A673 (cell line): ENCODE measurements around the gene BCL6. TPM values are rescaled to one million over a fixed set of nuclear protein-coding genes. Genes with fewer than 3 reads are reported as not detected.

Experiments
- BruUV-seq: library from RNA; stranded (reverse); fragments of 400-500 nt; replicated peaks from 2 replicates; lab custom pipeline; 2021; lab: Mats Ljungman, UMichigan
- CTCF ChIA-PET: fragments of 300-600 bp; sonication (Branson Sonifier 250); formaldehyde crosslinking; loops from one replicate; lab custom pipeline; 2022; ENCODE audit warnings: antibody characterized with exemption; lab: Charles Lee
- POLR2A ChIA-PET: fragments of 300-600 bp; sonication (Branson Sonifier 250); formaldehyde crosslinking; loops from one replicate; lab custom pipeline; 2022; ENCODE audit warnings: antibody characterized with exemption; ENCODE audit not compliant: low non-redundant PET; lab: Charles Lee
- DNase-seq: peaks from one replicate; pipeline ENCODE4 v3.0.0-alpha.2; 2015; ENCODE audit warnings: low spot score
- H3K27ac ChIP-seq: fragments of 200-600 bp; sonication (generic); 2 replicates; pipeline ENCODE4 v1.5.1; 2016; ENCODE audit warnings: mixed run types, low read depth, mild to moderate bottlenecking, mixed read lengths, antibody characterized with exemption, low read length; ENCODE audit not compliant: poor library complexity, severe bottlenecking
- H3K27me3 ChIP-seq: fragments of 200-600 bp; sonication (generic); replicated peaks from 2 replicates; pipeline ENCODE4 v1.6.1; 2017; ENCODE audit warnings: mixed run types, low read depth, mild to moderate bottlenecking, mixed read lengths, antibody characterized with exemption, low read length; ENCODE audit not compliant: insufficient read depth, poor library complexity
- H3K36me3 ChIP-seq: fragments of 200-600 bp; sonication (generic); 2 replicates; pipeline ENCODE4 v1.6.1; 2016; ENCODE audit warnings: mixed run types, mild to moderate bottlenecking, mixed read lengths, antibody characterized with exemption, low read length; ENCODE audit not compliant: insufficient read depth, poor library complexity, severe bottlenecking
- H3K4me1 ChIP-seq: fragments of 200-600 bp; sonication (generic); 2 replicates; pipeline ENCODE4 v1.6.1; 2017; ENCODE audit warnings: mixed run types, mild to moderate bottlenecking, mixed read lengths, antibody characterized with exemption, low read length; ENCODE audit not compliant: insufficient read depth, poor library complexity, severe bottlenecking
- H3K4me3 ChIP-seq: fragments of 200-600 bp; sonication (generic); 2 replicates; pipeline ENCODE4 v1.5.1; 2016; ENCODE audit warnings: low read depth, mixed run types, mild to moderate bottlenecking, mixed read lengths, low read length; ENCODE audit not compliant: poor library complexity, severe bottlenecking
- H3K9me3 ChIP-seq: fragments of 200-600 bp; sonication (generic); 2 replicates; pipeline ENCODE4 v1.6.1; 2016; ENCODE audit warnings: mixed run types, low read depth, mild to moderate bottlenecking, mixed read lengths, antibody characterized with exemption, low read length; ENCODE audit not compliant: poor library complexity, severe bottlenecking
- CTCF ChIP-seq: fragments of 300-800, 200-600 bp; sonication (generic); conservative IDR thresholded peaks from 2 replicates; pipeline ENCODE4 v1.5.1; 2017; ENCODE audit warnings: low read depth, mild to moderate bottlenecking, antibody characterized with exemption, low read length, moderate library complexity, mixed read lengths
- EZH2 ChIP-seq: fragments of 200-600 bp; sonication (generic); IDR thresholded peaks from 2 replicates; pipeline ENCODE4 v1.6.1; 2017; ENCODE audit warnings: borderline replicate concordance, low read depth, mild to moderate bottlenecking, mixed read lengths, antibody characterized with exemption, low read length; ENCODE audit not compliant: poor library complexity, severe bottlenecking
- intact Hi-C: fragments of 100-400 bp; cut with micrococcal nuclease; formaldehyde crosslinking; loops from one replicate; pipeline ENCODE4 v1.10.0; 2022; ENCODE audit not compliant: unreplicated experiment
- total RNA-seq: library from RNA; stranded (reverse); gene quantifications from 2 replicates; pipeline ENCODE4 v1.2.3, GENCODE V29; 2021

BCL6 gene
- total RNA-seq, 1 experiment from 2014 or later = 30.3 TPM

- TF ChIP-seq EZH2 (no peak), CTCF (no peak)
- H3K9me3 ChIP-seq = no peaks in the 10 kb centered on the region
These were observed 30.3 kb upstream of the BCL6 start for GRCh38 chr3:187775549-187775948.

GRCh38 chr3:187774185-187774789 is 29.0 kb upstream of the BCL6 start:
- Histone ChIP-seq H3K36me3 (no peaks in the 10 kb centered on the region), H3K4me1 (no peaks in the 10 kb centered on the region), H3K9me3 (no peaks in the 10 kb centered on the region), H3K27ac (no peak overlapping the region), H3K4me3 (no peak overlapping the region), H3K27me3 (no peaks in the 10 kb centered on the region)
- DNase-seq = peak; percentile 64
- TF ChIP-seq CTCF = no peak
- no peak for TF ChIP-seq EZH2
- no TSS peak for BruUV-seq
- intact Hi-C loops = no loop called here
- CTCF ChIA-PET = no interaction called here
- POLR2A ChIA-PET = no interaction called here

More at GRCh38 chr3:187775549-187775948, 30.3 kb upstream of the BCL6 start:
- Histone ChIP-seq H3K4me1 (no peaks in the 10 kb centered on the region), H3K27ac (no peak overlapping the region), H3K36me3 (no peaks in the 10 kb centered on the region), H3K27me3 (no peaks in the 10 kb centered on the region), H3K4me3 (no peak overlapping the region)
- CTCF ChIA-PET = no interaction called here
- no TSS peak for BruUV-seq
- POLR2A ChIA-PET = interaction anchor here (0.6 kb wide), 1 partner anchor 22 kb away, joined by 4 read pairs; no protein-coding TSS in a partner anchor
- no peak for DNase-seq
- intact Hi-C loops = no loop called here

GRCh38 chr3:187773233-187774184 is 28.2 kb upstream of the BCL6 start:
- ChIA-PET POLR2A (no interaction called here), CTCF (no interaction called here)
- no peak for TF ChIP-seq EZH2
- no peak overlapping the region for H3K27ac ChIP-seq
- H3K4me3 ChIP-seq = no peak overlapping the region
- no peak for DNase-seq
- no peaks in the 10 kb centered on the region for H3K27me3 ChIP-seq
- no TSS peak for BruUV-seq
- H3K4me1 ChIP-seq = no peaks in the 10 kb centered on the region
- H3K36me3 ChIP-seq = no peaks in the 10 kb centered on the region
- intact Hi-C loops = no loop called here
- H3K9me3 ChIP-seq = no peaks in the 10 kb centered on the region
